ENCODE measurements around the gene RECK.
"Not testable (repeated sequence)": the region's sequence is repeated elsewhere in the genome, so short reads cannot be mapped to it uniquely, and the experiment has no call there.

Gene RECK

GRCh38 chr9:36064448-36065037, 27.8 kb downstream of the RECK start:
- FAIRE-seq = no peak

- FAIRE-seq = no peak
Observed at GRCh38 chr9:36074055-36074454, 37.3 kb downstream of the RECK start.

GRCh38 chr9:36074870-36075532, 38.3 kb downstream of the RECK start:
- no peak for FAIRE-seq

- FAIRE-seq = no peak
Observed at GRCh38 chr9:36078051-36078450, 41.3 kb downstream of the RECK start.

GRCh38 chr9:36080519-36080918, 43.8 kb downstream of the RECK start:
- no peak for FAIRE-seq

GRCh38 chr9:36082931-36083330, 46.2 kb downstream of the RECK start:
- FAIRE-seq = no peak

GRCh38 chr9:36086442-36086841, 49.7 kb downstream of the RECK start:
- FAIRE-seq = no peak

- FAIRE-seq = not testable (repeated sequence)
Observed at GRCh38 chr9:36087054-36087453, 50.3 kb downstream of the RECK start.

GRCh38 chr9:36088020-36088419, 51.3 kb downstream of the RECK start:
- FAIRE-seq = no peak

GRCh38 chr9:36091026-36091953, 54.6 kb downstream of the RECK start:
- no peak for FAIRE-seq

- no peak for FAIRE-seq
Observed at GRCh38 chr9:36092014-36092413, 55.3 kb downstream of the RECK start.

GRCh38 chr9:36092509-36093215, 55.9 kb downstream of the RECK start:
- FAIRE-seq = no peak

GRCh38 chr9:36093384-36093783, 56.7 kb downstream of the RECK start:
- no peak for FAIRE-seq

- FAIRE-seq = no peak
Observed at GRCh38 chr9:36099718-36100117, 63.0 kb downstream of the RECK start.

GRCh38 chr9:36100532-36100931, 63.8 kb downstream of the RECK start:
- no peak for FAIRE-seq

- no peak for FAIRE-seq
Observed at GRCh38 chr9:36101916-36102741, 65.4 kb downstream of the RECK start.

GRCh38 chr9:36102742-36103495, 66.2 kb downstream of the RECK start:
- no peak for FAIRE-seq

- FAIRE-seq = no peak
Observed at GRCh38 chr9:36109071-36109470, 72.4 kb downstream of the RECK start.

GRCh38 chr9:36110434-36110833, 73.7 kb downstream of the RECK start:
- FAIRE-seq = no peak

- no peak for FAIRE-seq
Observed at GRCh38 chr9:36112516-36112915, 75.8 kb downstream of the RECK start.

- FAIRE-seq = no peak
Observed at GRCh38 chr9:36113999-36114398, 77.3 kb downstream of the RECK start.
